ENCODE measurements around the gene SPAG9. TPM values are rescaled to one million over a fixed set of nuclear protein-coding genes. Genes with fewer than 3 reads are reported as not detected.
"Not testable (repeated sequence)": the region's sequence is repeated elsewhere in the genome, so short reads cannot be mapped to it uniquely, and the experiment has no call there.

SPAG9 gene
- total RNA-seq, 2 donors from 2014 or later, result 77.0 to 85.8 TPM

GRCh38 chr17:51091635-51092034 lies 29.0 kb downstream of the SPAG9 start:
- DNase-seq (no peak), ATAC-seq (no peak)
- Mint-ChIP-seq H3K27me3 (no peaks in the 10 kb centered on the region), H3K36me3 (ENCODE audit: low read depth) (no peaks in the 10 kb centered on the region), H3K4me1 (peaks cover 24% of the 10 kb centered on the region), H3K4me3 (no peak overlapping the region), H3K27ac (no peak overlapping the region)
- no peaks in the 10 kb centered on the region for H3K9me3 ChIP-seq (ENCODE audit: control insufficient read depth, low read length, poor library complexity, severe bottlenecking)

- not testable (repeated sequence) for ATAC-seq; H3K9me3 ChIP-seq (ENCODE audit: control insufficient read depth, low read length, poor library complexity, severe bottlenecking); H3K27ac Mint-ChIP-seq; DNase-seq; H3K36me3 Mint-ChIP-seq (ENCODE audit: low read depth); H3K27me3 Mint-ChIP-seq
- Mint-ChIP-seq H3K4me1 (peaks cover 13% of the 10 kb centered on the region), H3K4me3 (peak overlapping the region; percentile 61)
Observed at GRCh38 chr17:51088868-51089267, 31.8 kb downstream of the SPAG9 start.

GRCh38 chr17:51088287-51088686 lies 32.4 kb downstream of the SPAG9 start:
- DNase-seq (no peak), ATAC-seq (no peak)
- Mint-ChIP-seq H3K4me1 (peaks cover 10% of the 10 kb centered on the region), H3K27ac (no peak overlapping the region), H3K4me3 (no peak overlapping the region), H3K27me3 (no peaks in the 10 kb centered on the region), H3K36me3 (ENCODE audit: low read depth) (no peaks in the 10 kb centered on the region)
- no peaks in the 10 kb centered on the region for H3K9me3 ChIP-seq (ENCODE audit: control insufficient read depth, low read length, poor library complexity, severe bottlenecking)

GRCh38 chr17:51087072-51087757 lies 33.5 kb downstream of the SPAG9 start:
- H3K27me3 Mint-ChIP-seq, result no peaks in the 10 kb centered on the region
- H3K9me3 ChIP-seq (ENCODE audit: control insufficient read depth, low read length, poor library complexity, severe bottlenecking), result no peaks in the 10 kb centered on the region
- no peak for ATAC-seq
- peaks cover 10% of the 10 kb centered on the region for H3K4me1 Mint-ChIP-seq
- no peak overlapping the region for H3K27ac Mint-ChIP-seq
- DNase-seq, result no peak
- no peaks in the 10 kb centered on the region for H3K36me3 Mint-ChIP-seq (ENCODE audit: low read depth)
- H3K4me3 Mint-ChIP-seq, result no peak overlapping the region

- Mint-ChIP-seq H3K27ac (peak overlapping the region; percentile 16), H3K4me1 (peaks cover 15% of the 10 kb centered on the region), H3K27me3 (no peaks in the 10 kb centered on the region), H3K4me3 (no peak overlapping the region), H3K36me3 (ENCODE audit: low read depth) (peaks cover 2% of the 10 kb centered on the region)
- H3K9me3 ChIP-seq (ENCODE audit: control insufficient read depth, low read length, poor library complexity, severe bottlenecking), result no peaks in the 10 kb centered on the region
- ATAC-seq, result no peak
- DNase-seq, result no peak
Observed at GRCh38 chr17:51085150-51085805, 35.4 kb downstream of the SPAG9 start.

- DNase-seq (no peak), ATAC-seq (no peak)
- H3K36me3 Mint-ChIP-seq (ENCODE audit: low read depth), result peaks cover 2% of the 10 kb centered on the region
- H3K9me3 ChIP-seq (ENCODE audit: control insufficient read depth, low read length, poor library complexity, severe bottlenecking), result no peaks in the 10 kb centered on the region
- no peaks in the 10 kb centered on the region for H3K27me3 Mint-ChIP-seq
- peak overlapping the region; percentile 24 for H3K27ac Mint-ChIP-seq
- peaks cover 15% of the 10 kb centered on the region for H3K4me1 Mint-ChIP-seq
- no peak overlapping the region for H3K4me3 Mint-ChIP-seq
Observed at GRCh38 chr17:51083981-51084380, 36.7 kb downstream of the SPAG9 start.

GRCh38 chr17:51083364-51083763 lies 37.3 kb downstream of the SPAG9 start:
- not testable (repeated sequence) for H3K9me3 ChIP-seq (ENCODE audit: control insufficient read depth, low read length, poor library complexity, severe bottlenecking); ATAC-seq; H3K36me3 Mint-ChIP-seq (ENCODE audit: low read depth); DNase-seq; H3K27ac Mint-ChIP-seq; H3K27me3 Mint-ChIP-seq; H3K4me3 Mint-ChIP-seq
- H3K4me1 Mint-ChIP-seq, result peaks cover 15% of the 10 kb centered on the region

- ATAC-seq (no peak), DNase-seq (no peak)
- H3K4me1 Mint-ChIP-seq, result peaks cover 15% of the 10 kb centered on the region
Observed at GRCh38 chr17:51079049-51079448, 41.6 kb downstream of the SPAG9 start.

GRCh38 chr17:51078009-51078592 lies 42.6 kb downstream of the SPAG9 start:
- H3K4me1 Mint-ChIP-seq, result peaks cover 15% of the 10 kb centered on the region
- H3K27me3 Mint-ChIP-seq, result no peaks in the 10 kb centered on the region
- H3K9me3 ChIP-seq (ENCODE audit: control insufficient read depth, low read length, poor library complexity, severe bottlenecking), result no peaks in the 10 kb centered on the region
- no peak overlapping the region for H3K4me3 Mint-ChIP-seq
- no peak for DNase-seq
- no peak overlapping the region for H3K27ac Mint-ChIP-seq
- peaks cover 2% of the 10 kb centered on the region for H3K36me3 Mint-ChIP-seq (ENCODE audit: low read depth)
- ATAC-seq, result no peak

More at GRCh38 chr17:51079049-51079448, 41.6 kb downstream of the SPAG9 start:
- Mint-ChIP-seq H3K27me3 (no peaks in the 10 kb centered on the region), H3K4me3 (no peak overlapping the region), H3K36me3 (ENCODE audit: low read depth) (peaks cover 2% of the 10 kb centered on the region), H3K27ac (no peak overlapping the region)
- no peaks in the 10 kb centered on the region for H3K9me3 ChIP-seq (ENCODE audit: control insufficient read depth, low read length, poor library complexity, severe bottlenecking)

GRCh38 chr17:51076821-51077220 lies 43.8 kb downstream of the SPAG9 start:
- Mint-ChIP-seq H3K27ac (no peak overlapping the region), H3K36me3 (ENCODE audit: low read depth) (peaks cover 2% of the 10 kb centered on the region)

GRCh38 chr17:51071556-51071955 lies 49.1 kb downstream of the SPAG9 start:
- Mint-ChIP-seq H3K27me3 (no peaks in the 10 kb centered on the region), H3K27ac (no peak overlapping the region), H3K4me1 (peaks cover 8% of the 10 kb centered on the region), H3K4me3 (no peak overlapping the region), H3K36me3 (ENCODE audit: low read depth) (no peaks in the 10 kb centered on the region)
- no peak for ATAC-seq
- no peaks in the 10 kb centered on the region for H3K9me3 ChIP-seq (ENCODE audit: control insufficient read depth, low read length, poor library complexity, severe bottlenecking)
- DNase-seq, result no peak

More at GRCh38 chr17:51076821-51077220, 43.8 kb downstream of the SPAG9 start:
- peaks cover 12% of the 10 kb centered on the region for H3K4me1 Mint-ChIP-seq
- H3K9me3 ChIP-seq (ENCODE audit: control insufficient read depth, low read length, poor library complexity, severe bottlenecking), result no peaks in the 10 kb centered on the region
- no peak for DNase-seq
- no peaks in the 10 kb centered on the region for H3K27me3 Mint-ChIP-seq
- H3K4me3 Mint-ChIP-seq, result no peak overlapping the region
- no peak for ATAC-seq

GRCh38 chr17:51065466-51065865 lies 55.2 kb downstream of the SPAG9 start:
- DNase-seq, result no peak
- H3K27ac Mint-ChIP-seq, result no peak overlapping the region
- H3K4me3 Mint-ChIP-seq, result no peak overlapping the region
- no peak for ATAC-seq
- no peaks in the 10 kb centered on the region for H3K27me3 Mint-ChIP-seq
- H3K9me3 ChIP-seq (ENCODE audit: control insufficient read depth, low read length, poor library complexity, severe bottlenecking), result no peaks in the 10 kb centered on the region
- H3K4me1 Mint-ChIP-seq, result peaks cover 22% of the 10 kb centered on the region
- H3K36me3 Mint-ChIP-seq (ENCODE audit: low read depth), result peaks cover 2% of the 10 kb centered on the region

- DNase-seq, result no peak
- H3K27me3 Mint-ChIP-seq, result no peaks in the 10 kb centered on the region
Observed at GRCh38 chr17:51064061-51064735, 56.5 kb downstream of the SPAG9 start.

More at GRCh38 chr17:51064061-51064735, 56.5 kb downstream of the SPAG9 start:
- no peak for ATAC-seq
- H3K9me3 ChIP-seq (ENCODE audit: control insufficient read depth, low read length, poor library complexity, severe bottlenecking), result no peaks in the 10 kb centered on the region
- peaks cover 2% of the 10 kb centered on the region for H3K36me3 Mint-ChIP-seq (ENCODE audit: low read depth)
- peaks cover 27% of the 10 kb centered on the region for H3K4me1 Mint-ChIP-seq
- H3K4me3 Mint-ChIP-seq, result peak overlapping the region; percentile 36
- H3K27ac Mint-ChIP-seq, result no peak overlapping the region
